Hindlimb muscle (tissue), 1 donor: ENCODE results near the gene CMTM3. TPM values are rescaled to one million over a fixed set of nuclear protein-coding genes. Genes with fewer than 3 reads are reported as not detected.
A peak's percentile ranks its signal among the peaks of the same experiment; 100 is the strongest.
"Not testable (repeated sequence)": the region's sequence is repeated elsewhere in the genome, so short reads cannot be mapped to it uniquely, and the experiment has no call there.

Experiments used
- DNase-seq: peaks from one replicate; pipeline ENCODE4 v3.0.0-alpha.2; 2013
- polyA plus RNA-seq: library from polyadenylated mRNA; unstranded; fragments of 120-200 nt; gene quantifications from one replicate; pipeline ENCODE4 v1.2.1, GENCODE V29; 2013; ENCODE audit not compliant: insufficient read length

Gene CMTM3
- polyA plus RNA-seq, 1 donor = 55.3 TPM

GRCh38 chr16:66637806-66638205, 33.3 kb downstream of the CMTM3 start:
- DNase-seq = no peak

GRCh38 chr16:66639091-66639885, 34.8 kb downstream of the CMTM3 start:
- no peak for DNase-seq

- no peak for DNase-seq
These were observed 36.3 kb downstream of the CMTM3 start for GRCh38 chr16:66640724-66641314.

- no peak for DNase-seq
These were observed 36.9 kb downstream of the CMTM3 start for GRCh38 chr16:66641387-66641786.

- DNase-seq = no peak
These were observed 43.4 kb downstream of the CMTM3 start for GRCh38 chr16:66647866-66648265.

- DNase-seq = no peak
These were observed 44.7 kb downstream of the CMTM3 start for GRCh38 chr16:66649167-66649566.

- no peak for DNase-seq
These were observed 45.2 kb downstream of the CMTM3 start for GRCh38 chr16:66649636-66650205.

GRCh38 chr16:66650707-66651473, 46.4 kb downstream of the CMTM3 start:
- DNase-seq = peak; percentile 86

GRCh38 chr16:66651474-66651765, 46.9 kb downstream of the CMTM3 start:
- DNase-seq = no peak

- no peak for DNase-seq
These were observed 47.5 kb downstream of the CMTM3 start for GRCh38 chr16:66651965-66652364.

GRCh38 chr16:66652661-66653360, 48.3 kb downstream of the CMTM3 start:
- DNase-seq = no peak

GRCh38 chr16:66653581-66654350, 49.3 kb downstream of the CMTM3 start:
- DNase-seq = no peak

- no peak for DNase-seq
These were observed 52.0 kb downstream of the CMTM3 start for GRCh38 chr16:66656547-66656946.

GRCh38 chr16:66658143-66658859, 53.8 kb downstream of the CMTM3 start:
- DNase-seq = no peak

GRCh38 chr16:66658860-66659190, 54.3 kb downstream of the CMTM3 start:
- DNase-seq = no peak

GRCh38 chr16:66660422-66661209, 56.1 kb downstream of the CMTM3 start:
- DNase-seq = peak; percentile 80

- DNase-seq = no peak
These were observed 56.7 kb downstream of the CMTM3 start for GRCh38 chr16:66661210-66661560.

GRCh38 chr16:66661671-66662346, 57.3 kb downstream of the CMTM3 start:
- DNase-seq = not testable (repeated sequence)

- peak; percentile 17 for DNase-seq
These were observed 58.1 kb downstream of the CMTM3 start for GRCh38 chr16:66662445-66663194.
